Fibroblast of peridontal ligament (primary cell): Measurements from ENCODE around the gene SH3GLB1.

Source experiments
- DNase-seq: peaks from one replicate; pipeline ENCODE4 v3.0.0-alpha.2; 2010; ENCODE audit errors: extremely low read depth

Gene SH3GLB1

DNA sequence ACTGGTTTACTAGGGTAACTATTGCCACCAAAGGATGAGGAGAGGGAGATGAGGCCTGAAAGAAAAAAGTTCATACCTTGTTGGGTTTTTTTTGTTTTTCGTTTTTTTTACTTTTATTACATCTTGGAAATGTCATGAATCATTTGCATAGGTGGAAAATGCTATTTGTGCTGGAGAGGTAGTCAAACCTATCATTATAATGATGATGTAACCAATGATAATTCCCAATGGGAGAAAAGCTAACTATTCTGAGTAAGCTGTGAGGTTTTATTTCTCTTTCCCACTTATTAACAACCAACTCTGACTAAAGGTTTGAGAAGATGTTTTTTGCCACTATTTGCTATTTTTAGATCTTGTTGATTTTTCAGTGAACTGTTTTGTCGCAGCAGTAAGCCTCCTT is 29.0 kb downstream of the SH3GLB1 start:
- peak; percentile 12 for DNase-seq

DNA sequence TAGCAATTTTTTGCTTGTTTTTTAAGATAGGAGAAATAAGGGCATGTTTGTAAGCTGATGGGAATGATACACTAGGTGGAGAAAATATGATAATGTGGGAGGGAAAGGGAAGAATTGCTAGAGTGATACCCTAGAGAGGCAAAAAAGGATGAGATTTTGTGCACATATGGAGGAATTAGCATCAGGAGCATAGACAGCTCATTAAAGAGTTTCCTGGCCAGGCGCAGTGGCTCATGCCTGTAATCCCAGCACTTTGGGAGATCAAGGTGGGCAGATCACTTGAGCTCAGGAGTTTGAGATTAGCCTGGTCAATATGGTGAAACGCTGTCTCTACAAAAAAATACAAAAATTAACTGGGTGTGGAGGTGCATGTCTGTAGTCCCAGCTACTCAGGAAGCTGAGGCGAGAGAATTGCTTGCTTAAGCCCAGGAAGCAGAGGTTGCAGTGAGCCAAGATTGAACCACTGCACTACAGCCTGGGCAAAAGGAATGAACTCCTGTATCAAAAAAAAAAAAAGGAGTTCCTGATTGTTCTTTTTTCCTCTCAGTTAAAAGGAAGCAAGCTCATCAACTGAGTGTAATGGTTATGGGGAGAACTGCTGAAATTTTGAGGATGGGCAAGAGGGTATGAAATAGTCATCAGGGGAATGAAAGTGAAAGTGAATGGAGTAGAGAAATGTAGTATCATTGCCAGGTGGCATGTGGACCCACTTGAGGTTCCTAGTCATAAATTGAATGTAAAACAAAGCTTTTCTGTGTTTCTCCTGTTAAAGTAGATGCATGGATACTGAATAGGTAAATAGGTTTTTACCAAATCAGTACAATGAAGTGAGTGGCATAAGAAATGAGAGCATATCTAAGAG is 35.5 kb downstream of the SH3GLB1 start:
- DNase-seq: peak; percentile 39

DNA sequence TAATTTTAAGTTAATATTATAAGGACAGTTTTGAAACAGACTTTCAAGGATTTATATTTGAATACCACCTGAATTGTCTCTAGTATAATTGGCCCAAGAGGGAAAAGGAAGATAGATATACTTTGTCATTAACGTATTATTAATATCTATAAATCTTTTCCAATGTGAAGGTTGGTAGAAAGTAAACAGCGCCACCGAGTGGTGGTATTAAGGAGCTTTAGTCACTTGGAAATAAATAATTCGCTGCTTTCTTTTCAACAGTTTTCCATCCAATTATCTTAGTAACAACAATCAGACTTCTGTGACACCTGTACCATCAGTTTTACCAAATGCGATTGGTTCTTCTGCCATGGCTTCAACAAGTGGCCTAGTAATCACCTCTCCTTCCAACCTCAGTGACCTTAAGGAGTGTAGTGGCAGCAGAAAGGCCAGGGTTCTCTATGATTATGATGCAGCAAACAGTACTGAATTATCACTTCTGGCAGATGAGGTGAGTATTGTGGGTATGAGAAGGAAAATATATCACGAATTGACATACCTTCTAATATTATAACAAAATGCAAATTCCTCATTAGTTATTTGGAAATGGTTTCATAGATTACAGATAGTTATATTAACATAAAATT is 37.7 kb downstream of the SH3GLB1 start:
- peak; percentile 45 for DNase-seq

DNA sequence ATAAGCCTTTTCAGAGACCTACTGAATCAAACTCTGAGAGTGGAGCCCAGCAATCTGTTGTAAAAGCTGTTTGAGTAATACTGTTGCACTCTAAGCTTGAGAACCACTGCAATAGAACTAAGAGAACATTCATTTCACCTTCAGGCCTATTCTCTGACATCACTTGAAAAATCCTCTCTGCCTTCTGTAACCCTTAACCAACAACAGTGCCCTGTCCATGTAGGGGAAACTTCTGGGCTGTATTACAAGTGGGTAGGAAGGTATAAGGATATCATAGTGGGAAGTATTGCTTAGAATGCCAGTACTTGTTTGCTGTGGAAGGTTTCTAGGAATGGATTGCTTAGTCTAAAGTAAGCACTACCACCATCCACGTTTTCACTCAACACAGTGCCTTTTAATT is 42.9 kb downstream of the SH3GLB1 start:
- DNase-seq: no peak

DNA sequence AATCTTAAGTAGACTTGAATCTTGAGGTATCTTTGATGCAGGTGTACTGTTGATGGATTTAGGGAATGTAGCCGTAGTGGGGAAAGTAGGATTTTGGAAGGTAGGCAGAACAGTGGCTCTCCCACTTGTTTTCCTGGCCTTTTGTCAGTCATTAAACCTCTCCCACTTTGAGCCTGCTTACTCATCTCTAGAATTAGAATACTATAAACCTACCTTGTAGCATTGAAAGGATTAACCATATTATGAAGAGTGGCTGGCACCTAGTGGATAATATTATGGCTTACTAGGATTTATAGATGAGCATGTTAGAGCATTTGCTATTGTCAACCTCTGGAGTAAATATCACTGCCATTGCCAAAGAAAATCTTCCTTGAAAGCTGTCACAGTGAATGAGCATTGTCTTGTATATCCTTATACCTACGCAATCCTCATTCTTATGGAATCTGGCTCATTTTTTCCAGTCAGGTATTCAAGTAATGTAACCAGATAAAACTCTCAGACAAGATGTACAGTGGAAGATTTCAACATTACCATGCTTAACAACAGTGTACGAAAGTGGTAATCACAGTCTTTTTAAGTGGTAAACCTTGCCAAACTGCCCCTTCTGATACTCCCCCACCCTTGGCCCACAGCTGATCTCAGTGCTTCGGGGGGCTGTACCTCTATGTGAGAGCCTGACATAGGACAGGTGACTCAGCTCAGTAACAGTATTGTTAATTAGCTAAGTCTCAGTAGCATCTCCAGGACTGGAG is 44.4 kb downstream of the SH3GLB1 start:
- DNase-seq: no peak

DNA sequence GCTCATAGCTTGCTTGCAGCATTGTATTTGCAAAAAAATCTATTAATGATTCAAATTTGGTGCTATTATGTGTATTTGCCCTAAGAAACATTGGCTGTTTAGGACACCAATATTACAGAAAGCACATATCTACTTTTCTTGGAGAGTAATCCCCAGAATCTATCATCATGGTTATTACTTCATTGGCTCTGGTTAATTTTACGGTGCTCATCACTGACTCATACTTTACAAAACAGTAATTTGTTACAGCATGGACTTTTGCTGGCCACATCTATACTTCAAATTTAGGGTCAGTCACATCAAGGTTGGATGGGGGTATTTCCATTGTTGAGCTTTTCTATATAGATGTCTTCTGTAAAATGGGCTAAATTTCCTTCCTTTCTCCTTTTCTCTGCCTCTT is 45.7 kb downstream of the SH3GLB1 start:
- DNase-seq: peak; percentile 23

DNA sequence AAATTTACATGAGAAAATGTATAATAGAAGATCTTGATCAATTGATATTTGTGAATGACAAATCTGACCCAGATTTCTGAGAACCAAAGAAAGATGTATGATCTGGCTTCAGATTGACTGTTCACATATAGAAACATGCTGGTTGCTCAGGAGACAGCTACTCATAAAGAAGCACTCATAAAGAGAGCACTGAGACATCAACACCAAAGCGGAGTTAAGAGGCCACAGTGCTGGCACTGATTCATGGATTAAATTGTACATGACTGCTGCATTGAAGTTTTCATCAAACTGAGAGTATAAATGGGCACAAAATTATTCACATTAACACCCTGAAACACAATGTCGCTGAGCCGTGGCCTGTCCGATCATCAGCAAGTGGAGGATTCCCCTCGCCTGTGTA is 46.2 kb downstream of the SH3GLB1 start:
- DNase-seq: no peak

DNA sequence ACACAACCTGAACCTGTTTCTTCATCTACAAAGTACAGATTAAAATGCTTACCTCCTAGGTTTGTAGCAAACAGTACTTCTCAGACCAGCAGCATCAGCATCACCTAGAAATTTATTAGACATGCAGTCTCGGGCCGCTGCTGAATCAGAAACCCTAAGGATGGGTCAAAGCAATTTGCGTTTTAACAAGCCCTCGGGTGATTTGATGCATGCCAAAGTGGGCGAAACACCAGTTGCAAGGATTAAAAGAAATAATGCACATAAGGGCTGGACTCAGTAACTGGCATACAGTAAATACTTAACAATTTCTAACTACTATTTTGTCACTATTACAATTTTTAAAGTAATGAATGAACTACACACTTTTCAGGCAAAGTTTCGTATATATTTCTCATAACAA is 47.5 kb downstream of the SH3GLB1 start:
- DNase-seq: no peak

DNA sequence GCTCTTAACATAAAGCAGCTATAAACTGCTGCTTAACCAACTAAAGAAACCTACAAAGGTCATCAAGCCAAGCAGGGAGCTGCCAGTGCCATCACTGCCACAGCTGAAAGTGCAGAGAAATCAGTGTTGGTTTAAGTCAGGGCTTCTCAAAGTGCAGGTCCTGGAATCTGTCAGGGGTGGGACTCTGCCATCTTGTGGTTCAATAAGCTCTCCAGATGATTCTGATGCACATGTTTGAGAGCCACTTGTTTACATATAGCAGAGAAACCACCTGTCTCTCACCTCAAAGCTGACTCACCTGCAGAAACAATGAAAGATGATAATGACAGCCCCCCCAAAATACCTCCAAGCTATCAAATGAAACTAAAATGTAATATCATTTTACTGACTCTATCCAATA is 49.3 kb downstream of the SH3GLB1 start:
- no peak for DNase-seq

DNA sequence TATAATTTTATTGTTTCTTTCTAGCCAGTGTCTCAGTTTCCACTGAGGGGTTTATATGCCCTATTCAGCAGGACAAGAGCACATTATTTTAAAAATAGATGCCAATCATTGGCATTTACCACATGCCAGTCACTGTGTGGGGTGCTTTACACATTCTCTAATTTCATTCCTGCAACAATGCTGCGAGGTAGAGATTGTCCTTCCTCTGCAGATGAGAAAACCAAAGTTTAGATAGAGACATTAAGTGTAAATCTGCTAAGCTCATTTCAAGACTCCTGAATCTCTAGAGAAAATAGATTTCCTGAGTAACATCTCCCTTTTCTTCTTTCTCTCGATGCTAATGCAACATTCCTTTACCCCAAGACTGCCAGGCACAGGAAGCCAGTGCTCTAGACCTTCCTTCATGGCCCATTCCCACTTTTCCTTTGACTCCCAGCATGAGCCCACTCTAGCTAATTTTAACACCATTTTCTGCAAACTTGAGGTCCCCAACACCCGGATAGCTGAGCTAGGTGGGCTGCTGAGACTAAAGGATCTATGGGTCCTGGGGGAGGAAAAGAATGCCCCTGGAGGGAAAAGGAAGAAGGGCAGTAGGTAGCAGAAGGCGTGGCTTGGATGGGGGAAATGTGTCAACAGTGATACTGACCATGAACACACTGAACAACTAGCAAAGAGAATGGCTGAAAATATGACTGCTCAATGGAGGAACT is 50.0 kb downstream of the SH3GLB1 start:
- DNase-seq: no peak

DNA sequence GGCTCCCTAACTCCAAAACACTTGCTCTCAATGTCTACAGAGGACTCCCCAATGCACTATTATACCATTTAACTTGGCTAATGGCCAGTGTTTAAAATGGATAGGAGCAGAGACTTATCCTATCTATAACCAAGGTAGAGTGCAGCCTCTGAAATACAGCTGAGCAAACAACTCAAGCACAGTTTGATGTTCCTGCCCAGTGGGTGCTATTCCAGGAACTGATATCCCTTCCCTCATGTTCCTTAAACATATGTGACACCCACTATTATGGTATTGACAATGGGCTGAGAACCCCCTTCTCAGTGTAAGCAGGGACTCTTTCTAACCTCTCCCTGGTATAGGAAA is 51.7 kb downstream of the SH3GLB1 start:
- DNase-seq: no peak

DNA sequence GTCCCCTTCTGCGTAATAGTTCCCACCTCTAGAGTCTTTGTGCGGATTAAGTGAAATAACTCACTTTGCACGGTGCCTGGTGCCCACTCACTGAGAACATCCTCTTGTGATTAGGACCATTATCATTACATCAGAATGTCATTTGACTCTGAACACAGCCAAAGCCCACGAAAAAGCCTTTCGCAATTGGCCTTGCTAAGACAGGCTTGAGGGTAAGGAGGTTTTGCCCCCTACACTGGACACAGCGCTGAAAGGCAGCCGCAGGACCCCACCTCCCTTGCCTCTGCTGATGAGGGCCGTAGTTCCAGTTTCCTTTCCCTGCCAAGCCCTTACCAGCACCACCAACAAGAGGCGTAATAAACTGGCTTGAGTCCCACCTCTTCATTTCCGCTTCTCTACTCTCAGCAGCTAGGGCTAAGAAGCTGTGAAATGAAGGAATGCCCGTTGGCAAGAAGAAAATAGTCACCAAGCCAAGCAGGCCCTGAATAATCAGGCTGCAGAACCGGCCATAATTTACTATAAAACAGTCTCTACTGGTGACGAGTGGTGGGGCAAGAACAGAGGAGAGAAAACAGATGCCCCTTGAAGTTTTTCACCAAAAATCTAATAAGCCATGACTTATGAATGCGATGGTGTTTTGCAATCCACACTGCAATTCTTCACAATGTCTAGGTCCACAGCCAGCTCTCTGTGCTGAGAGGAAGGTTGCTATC is 53.1 kb downstream of the SH3GLB1 start:
- no peak for DNase-seq

DNA sequence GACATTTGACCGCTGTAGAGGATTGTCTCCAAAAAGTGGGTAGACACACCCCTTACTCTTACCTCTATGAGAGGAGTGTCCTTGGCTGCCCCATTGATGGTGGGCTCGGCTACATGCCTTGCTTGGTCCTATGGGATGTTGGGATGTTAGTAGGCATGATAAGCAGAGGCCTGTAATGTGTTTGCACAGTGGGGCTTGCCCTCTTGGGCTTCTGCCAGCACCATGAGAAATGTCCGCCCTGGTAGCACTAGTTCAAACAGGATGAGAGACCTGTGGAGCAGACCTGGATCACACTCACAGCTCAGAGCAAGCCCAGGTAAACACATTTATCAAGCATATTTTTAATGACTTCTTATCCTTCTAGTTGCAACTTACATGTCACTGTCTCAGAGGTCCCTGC is 54.2 kb downstream of the SH3GLB1 start:
- no peak for DNase-seq

DNA sequence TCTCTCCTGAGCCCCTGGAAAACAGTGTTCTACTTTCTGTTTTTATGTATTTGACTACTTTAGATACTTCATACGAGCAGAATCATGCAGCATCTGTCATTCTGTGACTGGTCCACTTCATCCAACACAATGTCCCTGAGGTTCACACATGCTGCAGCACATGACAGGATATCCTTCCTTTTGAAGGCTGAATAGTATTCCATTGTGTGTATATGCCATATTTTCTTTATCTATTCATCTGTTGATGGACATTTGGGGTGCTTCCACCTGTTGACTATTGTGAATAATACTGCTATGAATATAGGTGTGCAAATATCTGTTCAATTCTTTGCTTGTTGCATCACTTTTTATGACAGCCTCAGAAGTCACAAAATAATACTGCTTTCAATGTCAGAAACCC is 55.8 kb downstream of the SH3GLB1 start:
- no peak for DNase-seq

DNA sequence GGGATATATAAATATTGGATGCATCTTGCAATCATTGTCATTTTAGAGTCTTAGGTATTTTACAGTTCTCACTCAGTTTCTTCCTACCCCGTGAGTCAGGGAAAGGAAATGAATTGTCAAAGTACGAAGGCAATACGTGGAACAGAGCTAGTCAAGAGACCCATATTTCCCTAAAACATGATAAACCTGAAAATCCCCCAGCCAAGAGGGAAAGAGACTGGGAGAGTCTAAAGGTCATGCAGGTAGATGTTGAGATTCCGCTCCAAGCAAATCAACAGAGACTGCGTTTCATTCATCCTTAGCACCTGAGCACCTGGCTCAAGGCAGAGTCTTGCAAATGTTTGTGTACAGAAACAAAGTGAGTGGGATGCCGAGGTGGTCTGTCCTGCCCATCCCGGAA is 58.0 kb downstream of the SH3GLB1 start:
- DNase-seq: no peak

DNA sequence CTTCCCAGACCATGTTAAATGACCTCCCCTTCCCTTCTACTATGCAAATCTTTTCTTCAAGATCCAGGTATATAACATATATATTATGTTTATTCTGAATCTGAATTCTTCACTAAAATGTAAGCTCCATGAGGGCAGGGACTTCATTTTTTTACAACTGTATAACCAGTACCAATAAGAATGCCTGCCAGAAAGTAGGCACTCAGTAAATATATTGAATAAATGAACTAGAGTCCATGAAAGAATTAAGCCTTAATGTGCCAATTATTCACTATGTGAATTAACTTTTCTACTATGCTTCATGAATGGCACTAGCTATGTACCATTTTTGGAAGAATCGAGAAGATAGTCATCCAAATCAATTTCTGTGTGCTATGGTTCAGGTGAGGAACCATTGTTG is 60.1 kb downstream of the SH3GLB1 start:
- DNase-seq: no peak

DNA sequence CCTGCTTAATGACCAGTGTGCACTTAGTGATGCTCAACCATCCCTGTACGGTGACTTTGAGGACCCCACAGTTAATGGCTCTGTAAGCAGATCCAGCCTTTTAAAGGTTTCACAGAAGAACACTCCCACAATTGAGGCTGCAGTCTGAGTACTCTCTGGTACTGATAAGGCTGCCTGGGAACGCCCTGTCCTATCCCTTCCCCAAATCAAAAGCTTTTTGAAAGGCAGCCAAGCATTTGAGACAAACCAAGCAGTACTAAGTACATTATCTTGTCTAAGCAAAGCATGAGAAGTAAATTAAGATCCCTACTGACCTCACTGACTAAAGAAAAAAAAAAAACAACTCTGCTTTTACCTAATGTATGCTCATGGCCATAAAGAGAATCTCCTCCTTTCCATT is 60.7 kb downstream of the SH3GLB1 start:
- no peak for DNase-seq

DNA sequence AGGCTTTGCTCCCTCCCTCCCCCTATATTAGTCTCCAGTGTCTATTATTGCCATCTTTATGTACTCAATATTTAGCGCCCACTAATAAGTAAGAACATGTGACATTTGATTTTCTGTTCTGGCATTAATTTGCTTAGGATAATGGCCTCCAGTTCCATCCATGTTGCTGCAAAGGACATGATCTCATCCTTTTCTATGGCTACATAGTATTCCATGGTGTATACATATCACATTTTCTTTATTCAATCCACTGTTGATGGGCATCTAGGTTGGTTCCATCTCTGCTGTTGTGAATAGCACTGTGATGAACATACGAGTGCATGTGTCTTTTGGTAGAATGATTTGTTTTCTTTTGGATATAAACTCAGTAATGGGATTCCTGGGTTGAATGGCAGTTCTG is 61.3 kb downstream of the SH3GLB1 start:
- DNase-seq: no peak

DNA sequence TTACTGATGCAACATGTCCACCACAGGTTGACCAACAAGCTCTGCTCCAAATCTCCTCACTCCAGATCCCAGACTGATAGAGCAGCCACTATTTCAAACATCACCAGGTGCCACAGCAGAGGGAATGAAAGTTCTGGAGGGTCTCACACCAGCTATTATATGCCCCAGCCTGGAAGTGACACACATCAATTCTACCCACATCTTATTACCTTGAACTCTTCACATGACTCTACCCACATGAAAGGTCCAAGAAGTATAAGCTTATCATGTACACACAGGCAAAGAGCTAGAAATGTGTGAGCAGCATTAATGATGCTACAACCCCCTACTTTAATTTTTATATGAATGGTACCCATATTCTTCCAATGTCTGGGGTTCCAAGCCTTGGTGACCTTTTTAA is 64.2 kb downstream of the SH3GLB1 start:
- no peak for DNase-seq

DNA sequence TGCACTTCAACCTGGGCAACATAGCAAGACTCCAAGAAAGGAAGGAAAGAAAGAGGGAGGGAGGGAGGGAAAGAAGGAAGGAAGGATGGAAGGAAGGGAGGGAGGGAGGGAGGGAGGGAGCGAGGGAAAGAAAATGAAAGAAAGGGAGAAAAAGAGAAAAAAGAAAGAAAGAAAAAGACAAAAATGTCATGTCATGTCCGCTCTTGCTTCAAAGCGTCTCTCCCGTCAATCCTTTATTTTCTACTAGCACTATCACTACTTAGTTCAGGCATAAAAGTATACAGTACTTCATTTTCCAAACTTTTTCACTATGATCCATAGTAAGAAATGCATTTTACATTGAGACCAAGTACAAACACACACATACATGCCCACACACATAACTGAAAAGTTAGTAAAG is 64.7 kb downstream of the SH3GLB1 start:
- DNase-seq: no peak
